Subcutaneous adipose tissue (tissue), 4 donors: ENCODE results near the gene UBALD1. TPM values are rescaled to one million over a fixed set of nuclear protein-coding genes. Genes with fewer than 3 reads are reported as not detected.

Experiments used
- CTCF ChIP-seq: fragments of 450-650 bp; IDR thresholded peaks from one replicate; pipeline ENCODE4 v1.5.1; 2016; ENCODE audit warnings: low read depth, mild to moderate bottlenecking, control low read depth, antibody characterized with exemption, moderate library complexity
- total RNA-seq, 4 donors: library from RNA; depleted of rRNA; stranded (reverse); fragments of >200 nt; gene quantifications; one replicate each; pipeline ENCODE4 v1.1.0, GENCODE V29; 2016

UBALD1 gene
- total RNA-seq, 4 donors from 2014 or later: 1.7 to 7.0 (median 4.2) TPM

- TF ChIP-seq CTCF: no peak
Observed at GRCh38 chr16:4649744-4650442, 35.2 kb upstream of the UBALD1 start.

- TF ChIP-seq CTCF: no peak
Observed at GRCh38 chr16:4648917-4649316, 34.2 kb upstream of the UBALD1 start.

- no peak for TF ChIP-seq CTCF
Observed at GRCh38 chr16:4647644-4647980, 32.9 kb upstream of the UBALD1 start.

GRCh38 chr16:4646773-4647643 is 32.3 kb upstream of the UBALD1 start:
- TF ChIP-seq CTCF: no peak

GRCh38 chr16:4641895-4642294 is 27.2 kb upstream of the UBALD1 start:
- no peak for TF ChIP-seq CTCF

- no peak for TF ChIP-seq CTCF
Observed at GRCh38 chr16:4641306-4641687, 26.6 kb upstream of the UBALD1 start.

- TF ChIP-seq CTCF: no peak
Observed at GRCh38 chr16:4640572-4641305, 26.1 kb upstream of the UBALD1 start.
